ENCODE measurements around the gene VAPB.

DNA sequence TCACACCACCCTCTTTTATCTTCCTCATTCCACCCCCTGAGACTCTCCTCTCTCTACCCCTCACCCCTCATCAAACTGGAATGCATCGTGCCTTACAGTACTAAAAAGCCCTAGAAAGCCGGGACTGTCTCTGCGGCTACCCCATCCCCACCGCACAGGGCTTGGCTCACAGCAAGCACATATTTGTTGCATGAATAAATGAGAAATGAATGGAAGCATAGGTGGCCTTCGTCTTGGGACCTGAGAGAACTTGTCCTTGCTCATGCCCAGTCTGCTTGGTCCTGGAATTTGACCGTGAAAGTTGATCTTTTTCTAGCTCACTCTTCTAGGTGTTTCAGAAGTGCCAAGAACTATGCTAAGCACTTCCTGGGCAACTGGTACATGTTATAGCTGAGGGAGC is 72.9 kb downstream of the VAPB start:
- TF ChIP-seq POLR2AphosphoS5 (IDR thresholded peaks at IDR 0.05; ENCODE audit: borderline replicate concordance, low read depth, low read length) (no peak), EZH2 (IDR thresholded peaks at IDR 0.05) (no peak)

All from SK-N-MC (cell line).